UCSD-AML1 (cell line): ENCODE results near the gene WDR70.
"Not testable (repeated sequence)": the region's sequence is repeated elsewhere in the genome, so short reads cannot be mapped to it uniquely, and the experiment has no call there.

Source experiments
- DNase-seq: peaks from one replicate; lab custom pipeline; 2025; ENCODE audit not compliant: unreplicated experiment; lab: John Stamatoyannopoulos, UW

The WDR70 gene

DNA sequence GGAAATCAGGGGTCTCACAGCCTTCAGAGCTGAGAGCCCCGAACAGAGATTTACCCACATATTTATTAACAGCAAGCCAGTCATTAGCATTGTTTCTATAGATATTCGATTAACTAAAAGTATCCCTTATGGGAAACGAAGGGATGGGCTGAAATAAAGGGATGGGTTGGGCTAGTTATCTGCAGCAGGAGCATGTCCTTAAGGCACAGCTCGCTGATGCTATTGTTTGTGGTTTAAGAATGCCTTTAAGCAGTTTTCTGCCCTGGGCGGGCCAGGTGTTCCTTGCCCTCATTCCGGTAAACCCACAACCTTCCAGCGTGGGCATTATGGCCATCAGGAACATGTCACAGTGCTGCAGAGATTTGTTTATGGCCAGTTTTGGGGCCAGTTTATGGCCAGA is 74.1 kb downstream of the WDR70 start:
- DNase-seq = not testable (repeated sequence)

- not testable (repeated sequence) for DNase-seq
Observed at GRCh38 chr5:37454402-37455055, 75.4 kb downstream of the WDR70 start.

DNA sequence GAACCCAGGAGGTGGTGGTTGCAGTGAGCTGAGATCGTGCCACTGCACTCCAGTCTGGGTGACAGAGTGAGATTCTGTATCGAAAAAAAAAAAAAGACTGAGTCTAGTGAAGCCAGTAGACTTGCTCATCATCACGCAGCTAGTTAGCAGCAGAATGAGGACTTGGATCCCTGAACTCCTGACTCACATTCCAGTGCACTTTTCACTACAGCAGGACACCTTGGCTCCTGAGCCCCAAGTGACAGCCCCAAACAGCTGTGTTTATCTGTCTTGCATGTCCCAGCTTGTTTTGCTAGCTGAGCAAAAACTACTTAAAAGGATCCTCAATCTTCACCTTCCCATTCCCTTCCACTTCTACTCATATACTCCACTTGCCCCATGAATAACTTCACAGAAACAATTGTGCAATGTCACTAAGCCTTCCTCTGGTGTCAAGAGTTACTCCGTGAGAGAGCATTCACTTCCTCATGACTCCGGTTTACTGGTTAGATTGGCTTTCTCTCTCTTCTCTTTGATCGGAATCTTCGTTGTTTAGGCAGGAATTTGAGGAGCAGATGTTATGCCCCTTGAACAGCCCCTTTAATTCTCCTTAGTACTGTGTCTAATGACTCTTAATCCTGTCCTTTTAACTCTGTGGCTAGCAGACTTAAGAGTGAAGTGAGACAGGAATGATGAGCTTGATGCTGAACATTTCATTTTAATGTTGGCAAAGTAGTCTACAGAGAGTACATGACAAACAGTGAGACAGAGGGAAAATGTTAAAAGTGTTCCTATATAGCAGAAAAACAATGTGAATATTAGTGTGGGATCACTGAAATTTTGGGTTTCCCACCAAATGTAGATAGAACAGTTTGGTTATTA is 84.3 kb downstream of the WDR70 start:
- not testable (repeated sequence) for DNase-seq

- DNase-seq = not testable (repeated sequence)
Observed at GRCh38 chr5:37464581-37464980, 85.5 kb downstream of the WDR70 start.

- DNase-seq = not testable (repeated sequence)
Observed at GRCh38 chr5:37469383-37469782, 90.3 kb downstream of the WDR70 start.

DNA sequence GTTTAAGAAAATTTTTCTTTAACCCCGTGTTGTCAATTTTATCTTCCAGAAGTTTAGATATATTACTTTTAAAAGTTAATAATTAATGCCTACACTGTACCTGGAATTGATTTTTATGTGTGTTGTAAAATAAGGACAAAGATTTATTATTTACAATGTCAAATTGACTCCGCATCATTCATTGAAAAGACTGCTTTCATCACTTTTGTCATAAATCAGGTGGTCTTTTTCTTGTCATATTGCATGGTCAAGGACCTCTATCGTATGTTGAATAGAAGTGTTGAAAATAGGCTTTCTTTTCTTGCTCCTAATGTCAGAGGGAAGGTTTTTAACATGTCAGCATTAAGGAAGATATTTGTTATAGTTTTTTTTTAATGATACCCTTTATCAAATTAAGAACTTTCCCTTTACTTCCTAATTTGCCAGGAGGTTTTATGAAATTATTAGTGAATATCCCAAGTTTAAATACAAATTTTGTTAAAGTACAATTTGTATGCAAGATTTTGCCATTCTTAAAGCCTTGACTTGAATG is 92.6 kb downstream of the WDR70 start:
- DNase-seq = no peak

DNA sequence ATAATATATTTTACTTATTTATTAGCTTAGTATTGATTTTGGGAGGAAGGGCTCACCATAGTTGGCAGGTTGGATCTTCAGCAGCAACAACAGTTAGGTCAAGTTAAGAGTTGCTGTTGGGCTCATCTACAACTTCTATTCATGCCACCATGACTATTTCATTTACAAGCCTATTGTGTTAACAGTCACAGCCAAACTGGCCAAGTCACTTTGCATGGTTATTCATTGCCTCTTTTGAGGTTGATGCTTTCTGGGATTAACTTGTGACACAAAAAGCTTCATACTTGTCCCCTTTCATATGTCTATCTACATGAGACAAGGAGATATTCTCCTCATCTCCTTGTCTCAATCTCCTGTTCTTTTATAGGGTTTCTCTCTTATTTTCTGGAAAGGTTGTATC is 98.3 kb downstream of the WDR70 start:
- no peak for DNase-seq

GRCh38 chr5:37478121-37478894 is 99.2 kb downstream of the WDR70 start:
- no peak for DNase-seq

GRCh38 chr5:37481395-37481794 is 102.3 kb downstream of the WDR70 start:
- not testable (repeated sequence) for DNase-seq

GRCh38 chr5:37490120-37490810 is 111.1 kb downstream of the WDR70 start:
- DNase-seq = no peak

- no peak for DNase-seq
Observed at GRCh38 chr5:37490931-37491330, 111.8 kb downstream of the WDR70 start.

GRCh38 chr5:37492778-37493555 is 113.8 kb downstream of the WDR70 start:
- DNase-seq = no peak

DNA sequence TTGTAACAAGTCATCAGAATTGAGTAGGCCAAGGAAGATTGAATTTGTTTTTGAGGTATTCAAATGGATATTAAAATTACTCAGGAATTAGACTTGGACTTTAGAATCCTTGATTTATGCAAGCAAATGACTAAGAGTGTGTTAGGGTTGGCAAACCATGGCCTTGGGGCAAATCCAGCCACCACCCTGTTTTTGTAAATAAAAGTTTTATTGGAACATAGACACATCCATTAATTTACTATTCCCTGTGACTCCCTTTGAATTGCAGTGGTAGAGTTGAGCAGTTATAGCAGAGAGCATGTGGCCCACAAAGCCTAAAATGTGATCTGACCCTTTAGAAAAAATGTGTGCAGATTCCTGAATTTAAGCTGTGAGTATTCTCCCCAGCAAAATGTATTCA is 115.6 kb downstream of the WDR70 start:
- DNase-seq = no peak

DNA sequence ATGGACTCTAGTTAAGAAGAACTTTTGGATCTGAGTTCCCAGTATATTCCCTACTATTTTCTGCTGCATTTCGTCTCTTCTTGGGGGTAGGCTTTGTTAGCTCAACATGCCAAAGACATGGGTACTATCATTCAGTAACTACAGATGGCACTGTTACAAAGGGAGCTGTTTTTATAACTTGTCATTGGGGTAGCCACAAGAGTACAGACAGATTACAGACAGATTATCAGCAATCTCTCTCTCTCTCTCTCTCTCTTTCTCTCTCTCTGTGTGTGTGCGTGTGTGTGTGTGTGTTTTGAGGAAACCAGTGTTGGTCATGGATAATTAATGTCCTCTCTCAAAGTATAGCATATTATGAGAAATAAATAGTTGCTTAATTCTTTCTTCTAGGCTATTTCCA is 116.1 kb downstream of the WDR70 start:
- no peak for DNase-seq

- DNase-seq = no peak
Observed at GRCh38 chr5:37495668-37496347, 116.7 kb downstream of the WDR70 start.

GRCh38 chr5:37496902-37497445 is 117.9 kb downstream of the WDR70 start:
- DNase-seq = no peak

GRCh38 chr5:37501152-37501551 is 122.0 kb downstream of the WDR70 start:
- DNase-seq = no peak

DNA sequence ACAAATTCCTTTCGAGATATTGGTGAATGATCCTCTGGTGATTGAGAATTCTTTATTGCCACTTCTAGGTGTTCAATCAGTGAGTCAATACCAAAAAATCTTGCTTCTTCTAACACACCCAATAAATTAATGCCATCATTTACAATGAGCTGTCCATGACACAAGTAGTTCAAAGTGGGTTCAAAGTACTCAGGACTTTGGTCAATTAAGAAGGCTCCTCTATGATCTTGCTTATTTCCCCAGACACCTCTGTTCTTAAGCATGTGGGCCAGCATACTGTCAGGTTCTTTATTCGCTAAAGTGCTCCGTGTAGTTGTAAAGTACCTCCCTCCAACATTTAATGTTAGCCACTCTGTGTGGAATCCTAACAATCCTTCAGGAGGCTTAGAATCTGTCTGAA is 127.1 kb downstream of the WDR70 start:
- no peak for DNase-seq

DNA sequence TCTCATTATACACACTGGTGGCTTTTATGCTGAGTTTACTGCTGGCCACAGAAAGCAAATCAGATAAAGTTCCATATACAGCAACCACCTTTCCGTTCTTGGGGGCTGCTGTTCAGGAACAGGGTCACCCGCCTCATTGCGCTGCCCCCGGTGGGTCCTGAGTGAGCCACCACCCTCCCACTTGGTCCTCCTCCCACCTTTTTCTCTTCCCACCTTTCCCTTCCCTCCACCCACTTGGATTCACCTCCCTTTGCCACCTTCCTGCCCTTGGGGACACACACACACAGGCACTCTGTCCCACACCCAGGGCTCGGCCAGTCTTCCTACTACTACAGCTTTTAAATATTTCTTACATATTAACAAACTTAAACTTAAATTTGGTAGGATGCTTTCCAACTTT is 127.6 kb downstream of the WDR70 start:
- DNase-seq = no peak
